ENCODE data around the gene ZNF385A.

- TF ChIP-seq CTBP1 (IDR thresholded peaks at IDR 0.05; ENCODE audit: borderline replicate concordance), result no peak
- TF ChIP-seq SP1 (IDR thresholded peaks at IDR 0.05), result no peak
- TF ChIP-seq SUZ12 (IDR thresholded peaks at IDR 0.05), result no peak
- no peak for TF ChIP-seq BHLHE40 (IDR thresholded peaks at IDR 0.05; ENCODE audit: borderline replicate concordance)
- TF ChIP-seq NFRKB (IDR thresholded peaks at IDR 0.05), result no peak
- no peak for TF ChIP-seq FOXK2 (IDR thresholded peaks at IDR 0.05)
- TF ChIP-seq TARDBP (IDR thresholded peaks at IDR 0.05), result no peak
- no peak for TF ChIP-seq FOXM1 (IDR thresholded peaks at IDR 0.05; ENCODE audit: borderline replicate concordance)
- TF ChIP-seq L3MBTL2 (conservative IDR thresholded peaks at IDR 0.05), result no peak
- TF ChIP-seq ELF4 (IDR thresholded peaks at IDR 0.05), result no peak
Measured at GRCh38 chr12:54359762-54360351, 24.7 kb downstream of the ZNF385A start.

All from HEK293T (cell line).